Measurements from ENCODE around the gene KIAA0408.
A peak's percentile ranks its signal among the peaks of the same experiment; 100 is the strongest.

KIAA0408 gene

GRCh38 chr6:127459231-127459641, at the start of gene KIAA0408:
TSS of gene KIAA0408 (minus strand) at chr6:127459389. CDS start at chr6:127453981, 5,408 bp downstream.
- DNase-seq: no peak

GRCh38 chr6:127506894-127507293, 47.7 kb upstream of the KIAA0408 start:
- no peak for DNase-seq

GRCh38 chr6:127503022-127503421, 43.8 kb upstream of the KIAA0408 start:
- no peak for DNase-seq

- DNase-seq: no peak
Observed at GRCh38 chr6:127497410-127497809, 38.2 kb upstream of the KIAA0408 start.

GRCh38 chr6:127496471-127496870, 37.3 kb upstream of the KIAA0408 start:
- no peak for DNase-seq

- DNase-seq: no peak
Observed at GRCh38 chr6:127494240-127494767, 35.1 kb upstream of the KIAA0408 start.

GRCh38 chr6:127489248-127489647, 30.1 kb upstream of the KIAA0408 start:
- no peak for DNase-seq

GRCh38 chr6:127486934-127487333, 27.7 kb upstream of the KIAA0408 start:
- no peak for DNase-seq

GRCh38 chr6:127484212-127484863, 25.1 kb upstream of the KIAA0408 start:
- DNase-seq: no peak

- DNase-seq: no peak
Observed at GRCh38 chr6:127483399-127484055, 24.3 kb upstream of the KIAA0408 start.

- no peak for DNase-seq
Observed at GRCh38 chr6:127482325-127482724, 23.1 kb upstream of the KIAA0408 start.

- DNase-seq: no peak
Observed at GRCh38 chr6:127481628-127482027, 22.4 kb upstream of the KIAA0408 start.

GRCh38 chr6:127481111-127481510, 21.9 kb upstream of the KIAA0408 start:
- DNase-seq: no peak

GRCh38 chr6:127477658-127478057, 18.5 kb upstream of the KIAA0408 start:
- DNase-seq: no peak

GRCh38 chr6:127475823-127476176, 16.6 kb upstream of the KIAA0408 start:
- DNase-seq: no peak

- no peak for DNase-seq
Observed at GRCh38 chr6:127475135-127475822, 16.1 kb upstream of the KIAA0408 start.

- DNase-seq: no peak
Observed at GRCh38 chr6:127471379-127472255, 12.4 kb upstream of the KIAA0408 start.

- DNase-seq: no peak
Observed at GRCh38 chr6:127468936-127469335, 9.7 kb upstream of the KIAA0408 start.

GRCh38 chr6:127466416-127466815, 7.2 kb upstream of the KIAA0408 start:
- DNase-seq: no peak

- peak; percentile 47 for DNase-seq
Observed at GRCh38 chr6:127464881-127465459, 5.8 kb upstream of the KIAA0408 start.

- DNase-seq: peak; percentile 73
Observed at GRCh38 chr6:127464161-127464880, 5.1 kb upstream of the KIAA0408 start.

- no peak for DNase-seq
Observed at GRCh38 chr6:127463056-127463455, 3.9 kb upstream of the KIAA0408 start.

Measured in amniotic stem cell (primary cell).